ENCODE data around the gene MVK. TPM values are rescaled to one million over a fixed set of nuclear protein-coding genes. Genes with fewer than 3 reads are reported as not detected.

Gene MVK
- total and polyA plus RNA-seq, 9 donors: 7.4 to 66.4 (median 18.6) TPM

- TF ChIP-seq POLR2A (IDR thresholded peaks at IDR 0.05) (no peak), EP300 (IDR thresholded peaks at IDR 0.05) (no peak)
- TF ChIP-seq, protein P1, sequence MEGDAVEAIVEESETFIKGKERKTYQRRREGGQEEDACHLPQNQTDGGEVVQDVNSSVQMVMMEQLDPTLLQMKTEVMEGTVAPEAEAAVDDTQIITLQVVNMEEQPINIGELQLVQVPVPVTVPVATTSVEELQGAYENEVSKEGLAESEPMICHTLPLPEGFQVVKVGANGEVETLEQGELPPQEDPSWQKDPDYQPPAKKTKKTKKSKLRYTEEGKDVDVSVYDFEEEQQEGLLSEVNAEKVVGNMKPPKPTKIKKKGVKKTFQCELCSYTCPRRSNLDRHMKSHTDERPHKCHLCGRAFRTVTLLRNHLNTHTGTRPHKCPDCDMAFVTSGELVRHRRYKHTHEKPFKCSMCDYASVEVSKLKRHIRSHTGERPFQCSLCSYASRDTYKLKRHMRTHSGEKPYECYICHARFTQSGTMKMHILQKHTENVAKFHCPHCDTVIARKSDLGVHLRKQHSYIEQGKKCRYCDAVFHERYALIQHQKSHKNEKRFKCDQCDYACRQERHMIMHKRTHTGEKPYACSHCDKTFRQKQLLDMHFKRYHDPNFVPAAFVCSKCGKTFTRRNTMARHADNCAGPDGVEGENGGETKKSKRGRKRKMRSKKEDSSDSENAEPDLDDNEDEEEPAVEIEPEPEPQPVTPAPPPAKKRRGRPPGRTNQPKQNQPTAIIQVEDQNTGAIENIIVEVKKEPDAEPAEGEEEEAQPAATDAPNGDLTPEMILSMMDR (IDR thresholded peaks at IDR 0.05): no peak
- no peaks in the 10 kb centered on the region for H3K27me3 ChIP-seq
- no peak overlapping the region for H3K27ac ChIP-seq
- no peaks in the 10 kb centered on the region for H3K9me3 ChIP-seq
- intact Hi-C loops (cut with DNase I): no loop called here
- no peak overlapping the region for H3K4me3 ChIP-seq
- H3K4me1 ChIP-seq (ENCODE audit: insufficient read depth): no peaks in the 10 kb centered on the region
- no peak for DNase-seq
- no peaks in the 10 kb centered on the region for H3K36me3 ChIP-seq
- WGBS, 3 donors: 80 to 88% (median 82%) methylated on average over 7 of the region's 7 CpGs
Observed at GRCh38 chr12:109589240-109589590, 15.6 kb downstream of the MVK start.

DNA sequence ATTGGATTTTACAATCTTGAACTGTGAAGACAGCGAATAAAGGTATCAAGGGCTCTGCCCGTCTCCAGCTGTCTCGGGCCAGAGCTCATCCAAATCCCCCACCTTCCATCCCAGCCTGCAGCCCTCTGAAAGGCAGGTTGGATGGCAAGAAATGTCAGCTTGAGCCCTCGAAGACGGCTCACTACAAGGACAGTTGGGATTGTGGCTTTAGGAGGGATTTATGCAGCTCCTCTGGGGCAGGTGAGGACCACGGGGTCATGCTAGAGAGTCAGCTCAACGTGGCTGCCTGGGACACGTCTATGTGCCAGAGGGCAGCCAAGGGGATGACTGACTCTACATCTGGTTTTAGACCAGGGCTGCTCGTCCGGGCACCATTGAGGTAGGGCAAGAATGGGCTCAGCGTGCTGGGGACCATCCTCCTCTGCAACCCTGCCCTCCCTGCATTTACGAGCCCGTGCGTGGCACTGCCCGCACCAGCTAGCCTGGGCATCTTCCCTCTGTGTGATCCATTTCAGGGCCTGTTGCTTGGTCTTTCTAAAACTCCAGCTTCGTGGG is 16.2 kb downstream of the MVK start:
- intact Hi-C loops (cut with DNase I): loop anchor here in 3 of 4 donors (10.0 kb wide), 2 partner anchors 125 to 155 kb away; partner anchors contain the start of gene FAM222A (in 2 of the 3)
- Histone ChIP-seq H3K4me3 (no peak overlapping the region), H3K4me1 (ENCODE audit: insufficient read depth) (no peaks in the 10 kb centered on the region), H3K36me3 (no peaks in the 10 kb centered on the region), H3K27me3 (no peaks in the 10 kb centered on the region), H3K9me3 (no peaks in the 10 kb centered on the region), H3K27ac (no peak overlapping the region)
- no peak for DNase-seq
- WGBS, 3 donors: 87 to 90% (median 88%) methylated on average over 16 of the region's 16 CpGs
- no peak for TF ChIP-seq EP300 (IDR thresholded peaks at IDR 0.05)
- TF ChIP-seq, protein P1 (IDR thresholded peaks at IDR 0.05): no peak
- no peak for TF ChIP-seq POLR2A (IDR thresholded peaks at IDR 0.05)

DNA sequence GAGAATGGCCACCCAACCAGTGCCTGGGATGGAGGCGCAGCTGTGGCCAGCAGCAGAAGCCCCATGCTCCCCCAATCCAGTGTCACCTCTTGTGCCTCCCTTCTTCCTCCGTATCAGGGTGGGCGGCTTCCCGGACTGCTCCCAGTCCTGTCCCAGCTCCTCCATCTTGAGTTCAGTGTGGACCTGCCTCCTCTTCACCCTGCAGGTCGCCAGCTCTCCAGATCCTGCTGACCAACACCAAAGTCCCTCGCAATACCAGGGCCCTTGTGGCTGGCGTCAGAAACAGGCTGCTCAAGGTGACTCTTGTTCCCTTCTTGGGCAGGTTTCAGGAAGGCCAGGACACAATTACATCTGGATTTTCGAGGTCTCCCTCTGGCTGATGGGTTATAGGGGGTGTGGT is 17.0 kb downstream of the MVK start:
- no peaks in the 10 kb centered on the region for H3K9me3 ChIP-seq

DNA sequence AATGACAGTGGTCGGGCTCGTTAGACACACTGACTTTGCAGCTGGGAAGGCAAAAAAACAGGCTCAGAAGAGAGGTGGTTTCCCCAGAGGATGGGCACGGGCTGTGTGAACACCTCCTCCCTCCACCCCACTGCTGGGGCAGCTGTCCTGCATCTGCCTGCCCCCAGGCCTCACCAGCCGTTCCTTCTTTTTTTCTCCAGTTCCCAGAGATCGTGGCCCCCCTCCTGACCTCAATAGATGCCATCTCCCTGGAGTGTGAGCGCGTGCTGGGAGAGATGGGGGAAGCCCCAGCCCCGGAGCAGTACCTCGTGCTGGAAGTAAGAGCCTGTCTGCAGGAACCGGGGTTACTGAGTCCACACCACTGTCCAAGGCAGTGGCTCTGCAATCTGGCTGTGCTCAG is 17.4 kb downstream of the MVK start:
- no peak overlapping the region for H3K4me3 ChIP-seq
- intact Hi-C loops (cut with DNase I): loop anchor here in 3 of 4 donors (10.0 kb wide), 2 partner anchors 124 to 156 kb away; partner anchors contain the start of gene FAM222A (in 2 of the 3)
- 69 to 76% (median 75%) methylated on average over 10 of the region's 10 CpGs for WGBS, 3 donors

More for the DNA sequence above, 17.0 kb downstream of the MVK start:
- WGBS, 3 donors: 85 to 89% (median 87%) methylated on average over 8 of the region's 8 CpGs
- TF ChIP-seq, protein P1 (IDR thresholded peaks at IDR 0.05): no peak
- TF ChIP-seq EP300 (IDR thresholded peaks at IDR 0.05): no peak
- TF ChIP-seq POLR2A (IDR thresholded peaks at IDR 0.05): no peak
- DNase-seq: no peak
- H3K4me1 ChIP-seq (ENCODE audit: insufficient read depth): no peaks in the 10 kb centered on the region
- no peak overlapping the region for H3K27ac ChIP-seq
- intact Hi-C loops (cut with DNase I): loop anchor here in 3 of 4 donors (10.0 kb wide), 2 partner anchors 124 to 156 kb away; partner anchors contain the start of gene FAM222A (in 2 of the 3)
- H3K4me3 ChIP-seq: no peak overlapping the region
- no peaks in the 10 kb centered on the region for H3K36me3 ChIP-seq
- no peaks in the 10 kb centered on the region for H3K27me3 ChIP-seq

More for the DNA sequence above, 17.4 kb downstream of the MVK start:
- Histone ChIP-seq H3K4me1 (ENCODE audit: insufficient read depth) (no peaks in the 10 kb centered on the region), H3K9me3 (no peaks in the 10 kb centered on the region), H3K27me3 (no peaks in the 10 kb centered on the region), H3K36me3 (no peaks in the 10 kb centered on the region), H3K27ac (no peak overlapping the region)
- TF ChIP-seq, protein P1 (IDR thresholded peaks at IDR 0.05): no peak
- TF ChIP-seq EP300 (IDR thresholded peaks at IDR 0.05) (no peak), POLR2A (IDR thresholded peaks at IDR 0.05) (no peak)
- DNase-seq: no peak
